H1 (cell line): ENCODE data around the gene SPN. TPM values are rescaled to one million over a fixed set of nuclear protein-coding genes. Genes with fewer than 3 reads are reported as not detected.
"Not testable (repeated sequence)": the region's sequence is repeated elsewhere in the genome, so short reads cannot be mapped to it uniquely, and the experiment has no call there.

Source experiments
- CTCF ChIA-PET: fragments of 300-600 bp; sonication (Branson Sonifier 250); formaldehyde crosslinking; loops from one replicate; lab custom pipeline; 2021; ENCODE audit not compliant: partially characterized antibody; lab: Charles Lee
- POLR2A ChIA-PET: fragments of 300-600 bp; sonication (Branson Sonifier 250); formaldehyde crosslinking; loops from one replicate; lab custom pipeline; 2021; ENCODE audit warnings: inconsistent platforms; ENCODE audit not compliant: partially characterized antibody; lab: Charles Lee
- DNase-seq, 2 experiments: peaks; one replicate each; pipeline versions ENCODE4 v3.0.0 to v3.0.0-alpha.2; 2010 to 2022; ENCODE audit warnings: low spot score in 2 of 2, low read depth in 1 of 2, mixed read lengths in 1 of 2
- FAIRE-seq: peaks from 2 replicates; lab custom pipeline; 2011; peaks lifted over from hg19 to GRCh38; lab: Jason Lieb, UNC
- H2AFZ ChIP-seq: 2 replicates; pipeline ENCODE4 v1.8.1; 2012; ENCODE audit warnings: low read length, inconsistent platforms
- H2AK5ac ChIP-seq: 2 replicates; pipeline ENCODE4 v1.6.1; 2013; ENCODE audit warnings: low read depth, low read length
- H2BK120ac ChIP-seq: replicated peaks from 2 replicates; pipeline ENCODE3; 2013; ENCODE audit warnings: low read depth, low read length, inconsistent platforms
- H2BK12ac ChIP-seq: 2 replicates; pipeline ENCODE4 v1.6.1; 2013; ENCODE audit warnings: low read depth, low read length
- H2BK15ac ChIP-seq: 2 replicates; pipeline ENCODE4 v1.6.1; 2013; ENCODE audit warnings: low read length
- H2BK20ac ChIP-seq: 2 replicates; pipeline ENCODE4 v1.6.1; 2013; ENCODE audit warnings: low read length
- H2BK5ac ChIP-seq: 2 replicates; pipeline ENCODE4 v1.6.1; 2013; ENCODE audit warnings: low read depth, low read length
- H3K14ac ChIP-seq: 2 replicates; pipeline ENCODE4 v1.6.1; 2013; ENCODE audit warnings: inconsistent platforms; ENCODE audit not compliant: insufficient read length
- H3K18ac ChIP-seq: 2 replicates; pipeline ENCODE4 v1.6.1; 2013; ENCODE audit warnings: low read length; ENCODE audit errors: extremely low read depth
- H3K23ac ChIP-seq: 2 replicates; pipeline ENCODE4 v1.6.1; 2013; ENCODE audit warnings: inconsistent platforms; ENCODE audit not compliant: insufficient read length
- H3K23me2 ChIP-seq: 2 replicates; pipeline ENCODE4 v1.6.1; 2013; ENCODE audit warnings: low read depth, low read length
- H3K27ac ChIP-seq: 2 replicates; pipeline ENCODE4 v1.6.1; 2011; ENCODE audit warnings: low read depth, low read length, inconsistent platforms
- H3K27me3 ChIP-seq, 4 experiments: replicated peaks in 1 of 4; 1 replicate in 1 of 4; 2 replicates in 3 of 4; pipeline versions ENCODE4 v1.6.1 to v1.8.1; 2011 to 2013; ENCODE audit warnings: low read length in 3 of 4, mild to moderate bottlenecking in 3 of 4, inconsistent platforms in 2 of 4, mixed read lengths in 2 of 4, moderate library complexity in 1 of 4; ENCODE audit not compliant: control insufficient read depth in 3 of 4, insufficient read depth in 3 of 4; ENCODE audit errors: extremely low read depth in 1 of 4
- H3K36me3 ChIP-seq, 4 experiments: 2 replicates each; pipeline versions ENCODE4 v1.6.1 to v1.8.1; 2011 to 2013; ENCODE audit warnings: mild to moderate bottlenecking in 4 of 4, low read length in 3 of 4, moderate library complexity in 2 of 4, control low read depth in 1 of 4, inconsistent platforms in 1 of 4; ENCODE audit not compliant: insufficient read depth in 4 of 4, control insufficient read depth in 2 of 4
- H3K4ac ChIP-seq: replicated peaks from 2 replicates; pipeline ENCODE3; 2013; ENCODE audit warnings: low read length, low read depth, mixed read lengths, inconsistent platforms; ENCODE audit not compliant: insufficient read length
- H3K4me1 ChIP-seq, 4 experiments: replicated peaks in 1 of 4; 1 replicate in 1 of 4; 2 replicates in 3 of 4; pipeline versions ENCODE4 v1.6.1 to v1.8.1; 2011 to 2013; ENCODE audit warnings: low read length in 3 of 4, inconsistent platforms in 2 of 4, mixed read lengths in 1 of 4; ENCODE audit not compliant: insufficient read depth in 4 of 4, control insufficient read depth in 3 of 4
- H3K4me2 ChIP-seq, 2 experiments: 2 replicates each; pipeline versions ENCODE4 v1.6.1 to v1.8.1; 2011 to 2013; ENCODE audit warnings: low read depth in 2 of 2, low read length in 2 of 2, control low read depth in 1 of 2, inconsistent platforms in 1 of 2, mild to moderate bottlenecking in 1 of 2; ENCODE audit not compliant: insufficient read depth in 1 of 2
- H3K4me3 ChIP-seq, 4 experiments: fragments of 200-600, 300-600 bp in 1 of 4; sonication (generic), shearing (Covaris generic), sonication (Bioruptor Twin) in 1 of 4; 2 replicates each; pipeline versions ENCODE4 v1.5.1 to v1.8.1; 2011 to 2016; ENCODE audit warnings: low read length in 4 of 4, low read depth in 3 of 4, control low read depth in 2 of 4, inconsistent platforms in 2 of 4, mild to moderate bottlenecking in 2 of 4, mixed read lengths in 1 of 4, moderate library complexity in 1 of 4; ENCODE audit not compliant: insufficient read depth in 2 of 4; ENCODE audit errors: extremely low read depth in 1 of 4
- H3K56ac ChIP-seq: replicated peaks from 2 replicates; pipeline ENCODE3; 2013; ENCODE audit warnings: low read depth, mild to moderate bottlenecking, mixed read lengths, low read length, inconsistent platforms; ENCODE audit not compliant: insufficient read length
- H3K79me1 ChIP-seq: 2 replicates; pipeline ENCODE4 v1.6.1; 2013; ENCODE audit warnings: low read depth, low read length, control low read depth
- H3K79me2 ChIP-seq, 2 experiments: 2 replicates each; pipeline versions ENCODE4 v1.6.1 to v1.8.1; 2012 to 2013; ENCODE audit warnings: low read length in 2 of 2, mild to moderate bottlenecking in 2 of 2, inconsistent platforms in 1 of 2; ENCODE audit not compliant: insufficient read depth in 2 of 2, control insufficient read depth in 1 of 2
- H3K9ac ChIP-seq, 4 experiments: replicated peaks in 1 of 4; 1 replicate in 1 of 4; 2 replicates in 3 of 4; pipeline versions ENCODE4 v1.6.1 to v1.8.1; 2011 to 2013; ENCODE audit warnings: low read depth in 3 of 4, low read length in 3 of 4, control low read depth in 2 of 4, mild to moderate bottlenecking in 2 of 4, moderate library complexity in 2 of 4, inconsistent platforms in 1 of 4; ENCODE audit errors: extremely low read depth in 1 of 4
- H3K9me3 ChIP-seq, 2 experiments: 2 replicates each; pipeline versions ENCODE4 v1.6.1 to v1.8.1; 2012 to 2013; ENCODE audit warnings: mild to moderate bottlenecking in 2 of 2, moderate library complexity in 2 of 2, control low read depth in 1 of 2, inconsistent platforms in 1 of 2, low read depth in 1 of 2, low read length in 1 of 2, mixed read lengths in 1 of 2; ENCODE audit not compliant: insufficient read depth in 2 of 2
- H4K20me1 ChIP-seq, 2 experiments: replicated peaks in 1 of 2; 2 replicates each; pipeline versions ENCODE3 to v1.8.1; 2011 to 2013; ENCODE audit warnings: inconsistent platforms in 2 of 2, low read length in 2 of 2, mild to moderate bottlenecking in 1 of 2; ENCODE audit not compliant: insufficient read depth in 2 of 2, control insufficient read depth in 1 of 2
- H4K5ac ChIP-seq: 2 replicates; pipeline ENCODE4 v1.6.1; 2013; ENCODE audit warnings: low read length, low read depth, mixed read lengths, inconsistent platforms; ENCODE audit not compliant: insufficient read length
- H4K8ac ChIP-seq: 2 replicates; pipeline ENCODE4 v1.8.0; 2013; ENCODE audit warnings: mild to moderate bottlenecking, moderate library complexity, low read length, inconsistent platforms; ENCODE audit not compliant: insufficient read depth; ENCODE audit errors: extremely low read depth
- H4K91ac ChIP-seq: replicated peaks from 2 replicates; pipeline ENCODE3; 2013; ENCODE audit warnings: low read length, mixed read lengths, inconsistent platforms; ENCODE audit not compliant: insufficient read length
- WGBS, 2 experiments: shearing (Covaris generic) in 1 of 2; methylation state at CpG; one replicate each; pipeline versions ENCODE4 v1.1.6 to v1.1.7; 2013 to 2015; ENCODE audit warnings: low lambda C conversion rate in 2 of 2, mixed read lengths in 2 of 2, inconsistent platforms in 1 of 2, low coverage in 1 of 2, missing lambda C conversion rate in 1 of 2; ENCODE audit not compliant: insufficient replicate concordance in 2 of 2, insufficient coverage in 1 of 2, insufficient read length in 1 of 2; ENCODE audit errors: extremely low coverage in 1 of 2, missing lambda C conversion rate in 1 of 2; 5-methylcytosine and 5-hydroxymethylcytosine counted together
- polyA plus RNA-seq, 7 experiments: library from polyadenylated mRNA; depleted of rRNA in 3 of 7; stranded (reverse) in 5 of 7; unstranded in 2 of 7; fragments of >200 nt in 5 of 7; fragments of 200-250 nt in 2 of 7; gene quantifications; 1 replicate in 5 of 7; 2 replicates in 1 of 7; 4 replicates in 1 of 7; pipeline versions ENCODE4 v1.2.1 to v1.2.3, GENCODE V29; 2011 to 2013; ENCODE audit warnings: missing spikeins in 2 of 7, mixed read lengths in 2 of 7
- total RNA-seq: library from RNA; stranded (reverse); fragmentation: NEBNext Ultra II Directional; extraction: Animal tissue kit (Norgen Biotek cat#: 25700); gene quantifications from 2 replicates; pipeline ENCODE4 v1.2.1, GENCODE V29; 2021

Gene SPN
- total and polyA plus RNA-seq, 2 of the 8 experiments (the other 6 are each of a cell fraction or from before 2014, with no cell fraction given), result 1.5 to 1.8 TPM

DNA sequence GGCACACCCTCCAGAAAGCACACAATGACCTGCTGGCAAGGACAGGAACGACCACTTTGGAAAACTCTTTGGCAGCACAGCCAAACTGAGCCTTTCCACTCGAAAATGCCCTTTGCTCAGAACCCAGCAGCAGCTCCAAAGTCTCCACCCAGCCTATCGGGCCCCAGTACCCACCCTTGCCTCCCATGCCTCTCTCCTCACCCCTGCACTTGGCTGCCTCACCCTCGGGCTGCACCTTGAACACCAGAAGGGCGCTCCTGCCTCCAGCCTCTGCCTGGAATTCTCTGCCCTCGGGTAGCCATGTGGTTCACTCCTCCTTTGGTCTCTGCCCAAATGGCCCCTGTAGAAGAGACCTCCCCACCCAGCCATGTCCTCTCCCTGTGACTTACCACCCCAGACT lies 46.9 kb upstream of the SPN start:
- H3K9me3 ChIP-seq, H2BK120ac ChIP-seq, H3K36me3 ChIP-seq, H3K4me3 ChIP-seq, H3K79me1 ChIP-seq, H3K23ac ChIP-seq, H3K4me2 ChIP-seq, DNase-seq, FAIRE-seq, H3K14ac ChIP-seq, H2AFZ ChIP-seq, H2BK5ac ChIP-seq, H3K9ac ChIP-seq, H2BK20ac ChIP-seq, H3K27ac ChIP-seq, H2BK12ac ChIP-seq, H4K8ac ChIP-seq, H4K20me1 ChIP-seq, H3K23me2 ChIP-seq, H3K4me1 ChIP-seq, H3K4ac ChIP-seq, POLR2A ChIA-PET, H3K27me3 ChIP-seq, H2AK5ac ChIP-seq, H4K5ac ChIP-seq, H3K56ac ChIP-seq, CTCF ChIA-PET, H3K18ac ChIP-seq, H4K91ac ChIP-seq, H2BK15ac ChIP-seq: not testable (repeated sequence)
- WGBS, 2 experiments, result 91% methylated on average over 4 of the region's 6 CpGs; no CpG with 5 or more reads in 1 of the 2 experiments
- H3K79me2 ChIP-seq, result peaks cover 0 to 17% of the 10 kb centered on the region in 2 experiments; a peak in 2 of 4 replicates
